ENCODE results near the gene CKLF. TPM values are rescaled to one million over a fixed set of nuclear protein-coding genes. Genes with fewer than 3 reads are reported as not detected.

The CKLF gene
- total RNA-seq, 4 donors from 2014 or later = 13.1 to 31.5 (median 17.9) TPM

- peaks cover 0 to 51% (median 18%) of the 10 kb centered on the region in 3 donors for H3K4me1 ChIP-seq
- H3K36me3 ChIP-seq = peaks cover 0 to 6% of the 10 kb centered on the region in 2 donors
- H3K27me3 ChIP-seq = no peaks in the 10 kb centered on the region
- no peaks in the 10 kb centered on the region for H3K9me3 ChIP-seq
- WGBS, 2 donors (ENCODE audit: low coverage in 1 of 2) = 72 to 96% methylated on average over 3 of the region's 3 CpGs
- no peak for ATAC-seq
- H3K4me3 ChIP-seq = peak overlapping the region in 1 of 2 donors; percentile 70
- H3K27ac ChIP-seq = no peak overlapping the region
- TF ChIP-seq POLR2AphosphoS5 (IDR thresholded peaks at IDR 0.05) = no peak
- TF ChIP-seq EP300 (IDR thresholded peaks at IDR 0.05) = no peak
- no peak for TF ChIP-seq POLR2A (IDR thresholded peaks at IDR 0.05)
- no peak for TF ChIP-seq CTCF (IDR thresholded peaks at IDR 0.05)
Measured at GRCh38 chr16:66554021-66554420, 1.6 kb downstream of the CKLF start.

GRCh38 chr16:66554495-66554894, 2.1 kb downstream of the CKLF start:
- WGBS, 2 donors (ENCODE audit: low coverage in 1 of 2) = 86 to 93% methylated on average over 6 of the region's 6 CpGs
- no peaks in the 10 kb centered on the region for H3K27me3 ChIP-seq
- H3K27ac ChIP-seq = no peak overlapping the region
- H3K36me3 ChIP-seq = peaks cover 0 to 6% of the 10 kb centered on the region in 2 donors
- TF ChIP-seq CTCF (IDR thresholded peaks at IDR 0.05) (no peak), POLR2A (IDR thresholded peaks at IDR 0.05) (no peak), POLR2AphosphoS5 (IDR thresholded peaks at IDR 0.05) (no peak), EP300 (IDR thresholded peaks at IDR 0.05) (no peak)
- H3K4me3 ChIP-seq = no peak overlapping the region
- peaks cover 0 to 48% (median 16%) of the 10 kb centered on the region in 3 donors for H3K4me1 ChIP-seq
- H3K9me3 ChIP-seq = no peaks in the 10 kb centered on the region
- no peak for ATAC-seq

DNA sequence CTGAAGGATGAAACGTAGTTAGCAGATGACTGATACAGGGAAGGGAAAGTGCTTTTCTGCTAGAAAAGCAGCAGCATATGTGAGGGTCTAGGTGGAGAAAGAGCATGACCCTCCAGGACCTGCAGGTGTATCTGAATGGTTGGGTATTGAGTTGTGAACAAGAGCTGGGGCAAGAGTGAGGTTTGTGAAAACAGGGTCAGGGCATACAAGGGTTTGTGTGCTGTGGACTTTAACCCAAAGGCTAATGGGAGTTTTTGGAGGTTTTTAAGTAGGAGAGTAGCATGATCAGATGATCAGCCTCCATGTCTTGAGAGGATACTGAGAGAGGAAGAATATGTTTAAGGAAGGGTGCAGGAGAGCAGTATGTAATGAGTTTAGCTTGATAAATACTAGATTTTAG, 7.7 kb downstream of the CKLF start:
- no peak for ATAC-seq
- 67 to 90% methylated on average over 1 of the region's 1 CpG for WGBS, 2 donors (ENCODE audit: low coverage in 1 of 2)

DNA sequence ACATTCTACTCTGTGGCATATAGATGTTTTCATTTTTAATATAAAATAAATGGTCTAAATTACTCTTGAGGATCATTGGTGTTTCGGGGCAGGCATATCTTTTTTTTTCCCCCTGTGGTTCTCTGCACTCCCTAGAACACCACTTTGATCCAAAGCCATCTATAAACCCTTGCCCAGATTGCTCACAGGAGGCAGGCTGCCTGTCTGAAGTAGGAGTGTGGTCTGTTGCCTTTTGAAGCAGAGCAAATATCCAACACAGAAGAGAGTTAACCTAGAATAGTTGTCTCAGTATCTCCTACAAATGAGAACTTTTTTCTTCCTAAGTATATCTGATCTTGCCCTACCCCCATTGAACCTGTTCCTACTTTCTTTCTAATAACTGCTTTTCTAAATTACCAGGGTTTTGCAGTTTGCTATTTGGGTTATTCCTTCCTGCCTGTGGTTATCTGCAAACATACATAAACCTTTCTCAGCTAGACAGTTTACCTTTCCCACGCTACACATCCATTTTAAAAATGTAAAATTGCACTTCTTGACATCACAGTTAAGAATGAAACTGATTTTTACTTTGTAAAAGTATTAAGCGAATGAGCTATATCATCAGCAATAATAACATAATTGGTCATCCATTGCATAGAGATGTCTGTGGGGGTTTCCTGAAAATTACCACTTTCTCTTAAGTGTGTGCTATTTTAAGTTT, 9.2 kb downstream of the CKLF start:
- ATAC-seq = no peak
- TF ChIP-seq CTCF (IDR thresholded peaks at IDR 0.05) (no peak), POLR2AphosphoS5 (IDR thresholded peaks at IDR 0.05) (no peak), EP300 (IDR thresholded peaks at IDR 0.05) (no peak), POLR2A (IDR thresholded peaks at IDR 0.05) (no peak)
- WGBS, 2 donors (ENCODE audit: low coverage in 1 of 2) = 93 to 100% methylated on average over 2 to 3 of the region's 3 CpGs
- Histone ChIP-seq H3K4me1 (peaks cover 0 to 2% (median 0%) of the 10 kb centered on the region in 3 donors), H3K27me3 (no peaks in the 10 kb centered on the region), H3K27ac (no peak overlapping the region), H3K9me3 (no peaks in the 10 kb centered on the region), H3K36me3 (peaks cover 0 to 47% of the 10 kb centered on the region in 2 donors), H3K4me3 (no peak overlapping the region)

More for the DNA sequence above, 7.7 kb downstream of the CKLF start:
- Histone ChIP-seq H3K9me3 (no peaks in the 10 kb centered on the region), H3K4me3 (no peak overlapping the region), H3K27me3 (no peaks in the 10 kb centered on the region), H3K27ac (no peak overlapping the region), H3K4me1 (peaks cover 0 to 10% (median 0%) of the 10 kb centered on the region in 3 donors), H3K36me3 (peaks cover 0 to 33% of the 10 kb centered on the region in 2 donors)
- TF ChIP-seq POLR2A (IDR thresholded peaks at IDR 0.05) = no peak
- no peak for TF ChIP-seq EP300 (IDR thresholded peaks at IDR 0.05)
- TF ChIP-seq POLR2AphosphoS5 (IDR thresholded peaks at IDR 0.05) = no peak

DNA sequence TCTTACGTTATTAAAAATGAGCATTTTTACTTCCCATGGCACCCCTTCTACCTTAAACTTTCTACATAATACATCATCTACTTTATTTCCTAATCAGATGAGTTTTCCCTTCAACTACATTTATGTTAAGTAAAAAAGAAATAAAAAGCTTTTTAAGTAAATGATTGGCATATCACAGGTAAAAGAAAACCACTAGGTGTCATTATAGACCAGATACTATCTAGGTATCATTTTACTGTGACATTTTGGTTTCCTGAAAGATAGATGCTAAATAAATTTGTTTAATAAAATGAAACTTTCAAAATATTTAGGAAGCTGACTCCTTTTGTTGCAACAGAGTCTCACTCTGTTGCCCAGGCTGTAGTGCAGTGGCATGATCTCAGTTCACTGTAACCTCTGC, 10.0 kb downstream of the CKLF start:
- Histone ChIP-seq H3K36me3 (peaks cover 0 to 51% of the 10 kb centered on the region in 2 donors), H3K27ac (no peak overlapping the region), H3K9me3 (no peaks in the 10 kb centered on the region), H3K4me3 (no peak overlapping the region), H3K4me1 (no peaks in the 10 kb centered on the region), H3K27me3 (no peaks in the 10 kb centered on the region)
- WGBS, 2 donors (ENCODE audit: low coverage in 1 of 2) = 67 to 90% methylated on average over 1 of the region's 1 CpG
- TF ChIP-seq POLR2AphosphoS5 (IDR thresholded peaks at IDR 0.05) (no peak), POLR2A (IDR thresholded peaks at IDR 0.05) (no peak), CTCF (IDR thresholded peaks at IDR 0.05) (peak in 1 of 4 experiments; percentile 8), EP300 (IDR thresholded peaks at IDR 0.05) (no peak)
- ATAC-seq = no peak
